IMR-90 (cell line): ENCODE data around the gene PDZD11. TPM values are rescaled to one million over a fixed set of nuclear protein-coding genes. Genes with fewer than 3 reads are reported as not detected.

ENCODE experiments used
- ATAC-seq: fragments of 200-7000 bp; cut with Tn5 transposase; 2 replicates; pipeline ENCODE4 v1.9.1; 2020; ENCODE audit warnings: low read depth, mild to moderate bottlenecking, moderate library complexity
- BruUV-seq: library from RNA; stranded (reverse); fragments of 400-500 nt; replicated peaks from 2 replicates; lab custom pipeline; 2021; lab: Mats Ljungman, UMichigan
- CTCF ChIA-PET: fragments of 300-600 bp; formaldehyde crosslinking; extraction: SDS; loops from one replicate; lab custom pipeline; 2021; ENCODE audit warnings: antibody characterized with exemption; lab: Yijun Ruan, JAX
- POLR2A ChIA-PET: fragments of 300-600 bp; sonication (Branson Sonifier 250); formaldehyde crosslinking; loops from one replicate; lab custom pipeline; 2022; ENCODE audit warnings: antibody characterized with exemption; ENCODE audit not compliant: unreplicated experiment; lab: Charles Lee
- DNase-seq: peaks from one replicate; pipeline ENCODE4 v3.0.0; 2013
- H2AFZ ChIP-seq: replicated peaks from 2 replicates; pipeline ENCODE3; 2013; ENCODE audit warnings: low read length, mild to moderate bottlenecking; ENCODE audit not compliant: poor library complexity
- H2AK5ac ChIP-seq: 2 replicates; pipeline ENCODE4 v1.6.1; 2013; ENCODE audit warnings: low read depth, low read length, inconsistent platforms
- H2AK9ac ChIP-seq: replicated peaks from 2 replicates; pipeline ENCODE3; 2013; ENCODE audit warnings: mild to moderate bottlenecking, low read depth, low read length, moderate library complexity; ENCODE audit not compliant: poor library complexity
- H2BK120ac ChIP-seq: 2 replicates; pipeline ENCODE4 v1.6.1; 2013; ENCODE audit warnings: low read depth, low read length, inconsistent platforms
- H2BK15ac ChIP-seq: 3 replicates; pipeline ENCODE4 v1.6.1; 2013; ENCODE audit warnings: low read depth, low read length, inconsistent platforms
- H2BK20ac ChIP-seq: 2 replicates; pipeline ENCODE4 v1.6.1; 2013; ENCODE audit warnings: low read depth, mild to moderate bottlenecking, inconsistent platforms, low read length, moderate library complexity
- H2BK5ac ChIP-seq: 2 replicates; pipeline ENCODE4 v1.6.1; 2013; ENCODE audit warnings: mild to moderate bottlenecking, low read depth, low read length, inconsistent platforms; ENCODE audit not compliant: poor library complexity, severe bottlenecking
- H3K14ac ChIP-seq: replicated peaks from 2 replicates; pipeline ENCODE4 v1.6.1; 2013; ENCODE audit warnings: low read depth, low read length, inconsistent platforms
- H3K18ac ChIP-seq: 2 replicates; pipeline ENCODE4 v1.6.1; 2013; ENCODE audit warnings: low read depth, low read length, control low read depth
- H3K23ac ChIP-seq: 2 replicates; pipeline ENCODE4 v1.6.1; 2013; ENCODE audit warnings: low read depth, low read length, inconsistent platforms
- H3K27ac ChIP-seq: 2 replicates; pipeline ENCODE4 v1.5.1; 2013; ENCODE audit warnings: mild to moderate bottlenecking, control low read depth, low read length; ENCODE audit not compliant: insufficient read depth
- H3K27me3 ChIP-seq: 2 replicates; pipeline ENCODE4 v1.6.1; 2013; ENCODE audit warnings: low read length; ENCODE audit not compliant: control insufficient read depth, insufficient read depth
- H3K36me3 ChIP-seq: 2 replicates; pipeline ENCODE4 v1.6.1; 2013; ENCODE audit warnings: low read length, mixed read lengths; ENCODE audit not compliant: control insufficient read depth, insufficient read depth
- H3K4ac ChIP-seq: 2 replicates; pipeline ENCODE4 v1.6.1; 2013; ENCODE audit warnings: low read depth, low read length, inconsistent platforms
- H3K4me1 ChIP-seq: 2 replicates; pipeline ENCODE4 v1.6.1; 2013; ENCODE audit warnings: low read length, mixed read lengths; ENCODE audit not compliant: control insufficient read depth, insufficient read depth
- H3K4me2 ChIP-seq: 2 replicates; pipeline ENCODE4 v1.6.1; 2013; ENCODE audit warnings: low read depth, mild to moderate bottlenecking, control low read depth, low read length, moderate library complexity
- H3K4me3 ChIP-seq: 2 replicates; pipeline ENCODE4 v1.5.1; 2013; ENCODE audit warnings: low read depth, mild to moderate bottlenecking, control low read depth, low read length, moderate library complexity; ENCODE audit not compliant: insufficient read depth
- H3K56ac ChIP-seq: 2 replicates; pipeline ENCODE4 v1.6.1; 2013; ENCODE audit warnings: low read length, inconsistent platforms; ENCODE audit not compliant: insufficient read depth; ENCODE audit errors: extremely low read depth
- H3K79me1 ChIP-seq, 2 experiments: 2 replicates each; pipeline ENCODE4 v1.6.1; 2013; ENCODE audit warnings: low read length in 2 of 2, inconsistent platforms in 1 of 2, low read depth in 1 of 2
- H3K9ac ChIP-seq: 2 replicates; pipeline ENCODE4 v1.6.1; 2013; ENCODE audit warnings: low read depth, low read length, control low read depth
- H3K9me1 ChIP-seq: 2 replicates; pipeline ENCODE4 v1.6.1; 2013; ENCODE audit warnings: low read length, inconsistent platforms; ENCODE audit not compliant: insufficient read depth
- H3K9me3 ChIP-seq: 2 replicates; pipeline ENCODE4 v1.6.1; 2013; ENCODE audit warnings: low read length; ENCODE audit not compliant: control insufficient read depth, insufficient read depth
- H4K20me1 ChIP-seq: 2 replicates; pipeline ENCODE4 v1.6.1; 2013; ENCODE audit warnings: low read length, inconsistent platforms; ENCODE audit not compliant: insufficient read depth
- H4K5ac ChIP-seq: 2 replicates; pipeline ENCODE4 v1.6.1; 2013; ENCODE audit warnings: mild to moderate bottlenecking, low read depth, low read length, control low read depth
- H4K8ac ChIP-seq, 2 experiments: 2 replicates each; pipeline ENCODE4 v1.6.1; 2013; ENCODE audit warnings: low read depth in 2 of 2, low read length in 2 of 2, control low read depth in 1 of 2, inconsistent platforms in 1 of 2
- H4K91ac ChIP-seq: 2 replicates; pipeline ENCODE4 v1.6.1; 2013; ENCODE audit warnings: low read depth, low read length, inconsistent platforms; ENCODE audit not compliant: insufficient read depth
- BHLHE40 ChIP-seq: fragments of 150-350 bp; IDR thresholded peaks from 2 replicates; pipeline ENCODE4 v1.6.1; 2016; ENCODE audit warnings: mild to moderate bottlenecking, low read depth, low read length
- MAZ ChIP-seq: IDR thresholded peaks from 2 replicates; pipeline ENCODE4 v1.6.1; 2012; ENCODE audit warnings: low read depth, mild to moderate bottlenecking, low read length, improper control_type of control experiment, moderate library complexity, borderline replicate concordance
- MXI1 ChIP-seq: IDR thresholded peaks from 2 replicates; pipeline ENCODE4 v1.6.1; 2012; ENCODE audit warnings: low read depth, mild to moderate bottlenecking, low read length, moderate library complexity, borderline replicate concordance
- WGBS, 2 experiments: methylation state at CpG; one replicate each; pipeline versions ENCODE4 v1.1.5 to v1.1.7; 2013; ENCODE audit warnings: missing lambda C conversion rate in 2 of 2; ENCODE audit not compliant: insufficient read length in 1 of 2; ENCODE audit errors: extremely low coverage in 2 of 2; 5-methylcytosine and 5-hydroxymethylcytosine counted together
- dilution Hi-C: fragments of 300-500 bp; cut with HindIII; formaldehyde crosslinking; loops from one replicate; pipeline ENCODE4 v1.14.3; 2018; ENCODE audit warnings: low sequenced_read_pairs; ENCODE audit not compliant: unreplicated experiment
- in situ Hi-C: fragments of 300-500 bp; cut with MboI; formaldehyde crosslinking; loops from 3 replicates; pipeline ENCODE4 v1.14.3; 2019; ENCODE audit warnings: low sequenced_read_pairs, inconsistent platforms, mixed read lengths
- intact Hi-C: fragments of 100-400 bp; cut with micrococcal nuclease; formaldehyde crosslinking; loops from 2 replicates; pipeline ENCODE4 v1.10.0; 2022
- polyA plus RNA-seq, 3 experiments: library from polyadenylated mRNA; depleted of rRNA; stranded (reverse); fragments of >200 nt; gene quantifications; 2 replicates each; pipeline ENCODE4 v1.2.3, GENCODE V29; 2012; ENCODE audit warnings: low replicate concordance in 1 of 3
- total RNA-seq: library from RNA; depleted of rRNA; stranded (reverse); fragments of >200 nt; gene quantifications from 2 replicates; pipeline ENCODE4 v1.2.3, GENCODE V29; 2012
- TF ChIP-seq, protein P1 (sequence below): fragments of 150-350 bp; IDR thresholded peaks from 2 replicates; pipeline ENCODE4 v1.6.1; 2016; ENCODE audit warnings: low read depth, mild to moderate bottlenecking, low read length, moderate library complexity, borderline replicate concordance

PDZD11 gene
- total and polyA plus RNA-seq, 2 of the 4 experiments (the other 2 are of a cell fraction) = 84.1 to 100 TPM

DNA sequence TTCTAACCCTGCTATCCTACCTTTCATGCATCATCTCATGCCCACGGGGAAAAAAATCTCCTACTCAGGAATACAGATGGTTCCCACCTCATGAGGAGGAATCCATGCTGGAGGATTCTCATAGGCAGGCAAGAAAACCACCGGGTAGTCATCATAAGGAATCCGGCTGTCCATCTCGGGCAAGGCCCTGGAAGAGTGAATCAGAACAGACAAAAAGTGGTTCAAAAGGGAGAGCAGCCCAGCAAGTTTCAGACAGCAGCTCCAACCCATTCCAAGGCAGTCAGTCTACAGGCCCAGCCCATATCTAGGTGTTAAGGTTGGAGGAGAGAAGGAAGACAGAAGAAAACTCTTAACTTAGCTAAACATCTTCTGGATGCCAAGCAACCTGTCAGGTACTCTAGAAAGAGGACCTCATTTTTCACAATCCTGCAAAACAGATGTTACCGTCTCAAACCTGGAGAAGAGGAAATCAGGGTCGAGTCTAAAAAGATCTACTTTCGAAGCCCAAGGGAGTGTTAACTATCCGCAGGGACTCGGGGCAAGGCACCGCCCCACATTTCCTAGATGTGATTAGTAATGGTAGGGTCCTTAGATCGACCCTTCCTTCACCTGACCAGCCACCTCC, 447 bp downstream of the PDZD11 start:
- Histone ChIP-seq H3K9ac (peak overlapping the region; percentile 51), H2BK5ac (peak overlapping the region; percentile 23), H3K27me3 (no peaks in the 10 kb centered on the region; the same call in 1 of the 2 replicates), H3K4me3 (peak overlapping the region; percentile 56), H4K8ac (peak overlapping the region; percentile 66 to 84; a peak in 3 of 4 replicates), H3K9me1 (no peaks in the 10 kb centered on the region), H2BK15ac (0 out of 3 replicates have a peak overlapping the region, but pooled peaks have one; percentile 18), H3K9me3 (no peaks in the 10 kb centered on the region), H2AK9ac (peak overlapping the region; percentile 48), H3K14ac (0 out of 2 replicates have a peak overlapping the region, but pooled peaks have one; percentile 90), H3K56ac (peak overlapping the region; percentile 70), H4K5ac (peak overlapping the region; percentile 60; the same call in 1 of the 2 replicates), H3K79me1 (peaks cover 6 to 15% of the 10 kb centered on the region in 2 experiments), H3K18ac (no peak overlapping the region), H3K27ac (peak overlapping the region; percentile 58), H2AFZ (peak overlapping the region; percentile 90), H4K20me1 (no peaks in the 10 kb centered on the region), H3K23ac (peak overlapping the region; percentile 12; the same call in 1 of the 2 replicates), H3K4ac (peak overlapping the region; percentile 61), H3K36me3 (no peaks in the 10 kb centered on the region; the same call in 1 of the 2 replicates), H4K91ac (peak overlapping the region; percentile 43), H2BK20ac (no peak overlapping the region), H2BK120ac (no peak overlapping the region), H3K4me1 (peaks cover 2% of the 10 kb centered on the region; the same call in 1 of the 2 replicates), H2AK5ac (0 out of 2 replicates have a peak overlapping the region, but pooled peaks have one; percentile 13), H3K4me2 (peak overlapping the region; percentile 90)
- in situ Hi-C loops = no loop called here
- intact Hi-C loops = loop anchor here (1.0 kb wide), 1 partner anchor 121 kb away; no protein-coding TSS in a partner anchor
- POLR2A ChIA-PET = no interaction called here
- no CpG with 5 or more reads among the region's 11 CpGs for WGBS, 2 experiments
- CTCF ChIA-PET = no interaction called here
- peak; percentile 2 for DNase-seq
- dilution Hi-C loops = no loop called here
- TF ChIP-seq MAZ = no peak
- TF ChIP-seq BHLHE40 = no peak
- TF ChIP-seq, protein P1, sequence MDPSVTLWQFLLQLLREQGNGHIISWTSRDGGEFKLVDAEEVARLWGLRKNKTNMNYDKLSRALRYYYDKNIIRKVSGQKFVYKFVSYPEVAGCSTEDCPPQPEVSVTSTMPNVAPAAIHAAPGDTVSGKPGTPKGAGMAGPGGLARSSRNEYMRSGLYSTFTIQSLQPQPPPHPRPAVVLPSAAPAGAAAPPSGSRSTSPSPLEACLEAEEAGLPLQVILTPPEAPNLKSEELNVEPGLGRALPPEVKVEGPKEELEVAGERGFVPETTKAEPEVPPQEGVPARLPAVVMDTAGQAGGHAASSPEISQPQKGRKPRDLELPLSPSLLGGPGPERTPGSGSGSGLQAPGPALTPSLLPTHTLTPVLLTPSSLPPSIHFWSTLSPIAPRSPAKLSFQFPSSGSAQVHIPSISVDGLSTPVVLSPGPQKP = no peak
- no peak for TF ChIP-seq MXI1
- no peak for ATAC-seq
- BruUV-seq = no TSS peak
